ENCODE measurements around the gene NCF2. TPM values are rescaled to one million over a fixed set of nuclear protein-coding genes. Genes with fewer than 3 reads are reported as not detected.

The NCF2 gene
- total RNA-seq, 1 experiment from 2014 or later, result 0.10 TPM

DNA sequence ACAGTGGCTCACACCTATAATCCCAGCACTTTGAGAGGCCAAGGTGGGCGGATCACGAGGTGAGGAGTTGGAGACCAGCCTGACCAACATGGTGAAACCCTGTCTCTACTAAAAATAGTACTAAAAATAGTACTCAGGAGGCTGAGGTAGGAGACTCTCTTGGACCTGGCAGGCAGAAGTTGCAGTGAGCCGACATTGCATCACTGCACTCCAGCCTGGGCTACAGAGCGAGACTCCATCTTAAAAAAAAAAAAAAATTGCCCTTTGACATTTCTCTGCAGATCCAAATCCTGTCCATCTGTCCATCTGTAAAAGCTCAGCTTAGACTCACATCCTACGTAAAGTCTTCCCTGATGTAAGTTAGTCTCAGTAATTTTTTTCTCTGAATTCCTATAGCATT lies 6.2 kb upstream of the NCF2 start:
- H3K27ac ChIP-seq (ENCODE audit: low read length), result no peak overlapping the region
- in situ Hi-C loops (cut with HindIII; ENCODE audit: low pct_unique_long_range_greater_than_20kb, low sequenced_read_pairs), result no loop called here
- DNase-seq (ENCODE audit: low read depth, low spot score), result no peak
- H3K4me1 ChIP-seq (ENCODE audit: control insufficient read depth, insufficient read depth, low read length), result no peaks in the 10 kb centered on the region
- CTCF ChIA-PET, result no interaction called here
- ATAC-seq, result no peak
- intact Hi-C loops (cut with micrococcal nuclease; ENCODE audit: unreplicated experiment), result no loop called here
- H3K4me3 ChIP-seq (ENCODE audit: low read depth in 2 of 2, low read length in 2 of 2), result no peak overlapping the region
- H3K36me3 ChIP-seq (ENCODE audit: control insufficient read depth, insufficient read depth, low read length), result no peaks in the 10 kb centered on the region
- TF ChIP-seq, protein P1, sequence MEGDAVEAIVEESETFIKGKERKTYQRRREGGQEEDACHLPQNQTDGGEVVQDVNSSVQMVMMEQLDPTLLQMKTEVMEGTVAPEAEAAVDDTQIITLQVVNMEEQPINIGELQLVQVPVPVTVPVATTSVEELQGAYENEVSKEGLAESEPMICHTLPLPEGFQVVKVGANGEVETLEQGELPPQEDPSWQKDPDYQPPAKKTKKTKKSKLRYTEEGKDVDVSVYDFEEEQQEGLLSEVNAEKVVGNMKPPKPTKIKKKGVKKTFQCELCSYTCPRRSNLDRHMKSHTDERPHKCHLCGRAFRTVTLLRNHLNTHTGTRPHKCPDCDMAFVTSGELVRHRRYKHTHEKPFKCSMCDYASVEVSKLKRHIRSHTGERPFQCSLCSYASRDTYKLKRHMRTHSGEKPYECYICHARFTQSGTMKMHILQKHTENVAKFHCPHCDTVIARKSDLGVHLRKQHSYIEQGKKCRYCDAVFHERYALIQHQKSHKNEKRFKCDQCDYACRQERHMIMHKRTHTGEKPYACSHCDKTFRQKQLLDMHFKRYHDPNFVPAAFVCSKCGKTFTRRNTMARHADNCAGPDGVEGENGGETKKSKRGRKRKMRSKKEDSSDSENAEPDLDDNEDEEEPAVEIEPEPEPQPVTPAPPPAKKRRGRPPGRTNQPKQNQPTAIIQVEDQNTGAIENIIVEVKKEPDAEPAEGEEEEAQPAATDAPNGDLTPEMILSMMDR (IDR thresholded peaks at IDR 0.05), result no peak
- TF ChIP-seq SIN3A (IDR thresholded peaks at IDR 0.05; ENCODE audit: borderline replicate concordance, insufficient read depth, low read depth, low read length) (no peak), POLR2AphosphoS5 (IDR thresholded peaks at IDR 0.05; ENCODE audit: low read depth, low read length) (no peak), REST (IDR thresholded peaks at IDR 0.05; ENCODE audit: insufficient read depth in 1 of 2, low read depth in 2 of 2, low read length in 1 of 2) (no peak), TCF7L2 (IDR thresholded peaks at IDR 0.05; ENCODE audit: low read depth, low read length) (no peak)
- no peaks in the 10 kb centered on the region for H3K9me3 ChIP-seq (ENCODE audit: control insufficient read depth, insufficient read depth, low read depth, low read length)
- BruUV-seq (replicated peaks), result no TSS peak
- POLR2A ChIA-PET, result no interaction called here
- H3K27me3 ChIP-seq (ENCODE audit: control insufficient read depth, insufficient read depth, low read length), result peaks cover 12% of the 10 kb centered on the region; the same call in 1 of the 2 replicates

DNA sequence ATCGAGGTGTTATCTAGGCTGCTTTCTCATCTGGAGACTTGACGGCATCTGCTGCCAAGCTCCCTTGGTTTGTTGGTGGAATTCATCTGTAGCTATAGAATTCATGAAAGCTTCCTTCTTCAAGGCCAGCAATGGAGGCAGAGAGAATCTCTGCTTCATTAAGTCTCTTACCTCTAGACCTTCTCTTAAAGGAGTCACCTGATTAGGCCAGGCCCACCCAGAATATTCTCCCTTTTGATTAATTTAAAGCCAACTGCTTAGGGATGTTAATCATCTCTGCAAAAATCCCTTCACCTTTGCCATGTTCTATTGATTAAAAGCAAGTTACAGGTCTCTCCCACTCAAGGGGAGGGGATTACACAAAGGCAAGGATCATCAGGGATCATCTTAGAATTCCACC lies 5.3 kb upstream of the NCF2 start:
- in situ Hi-C loops (cut with HindIII; ENCODE audit: low pct_unique_long_range_greater_than_20kb, low sequenced_read_pairs), result no loop called here
- no peak for TF ChIP-seq TCF7L2 (IDR thresholded peaks at IDR 0.05; ENCODE audit: low read depth, low read length)
- CTCF ChIA-PET, result no interaction called here

DNA sequence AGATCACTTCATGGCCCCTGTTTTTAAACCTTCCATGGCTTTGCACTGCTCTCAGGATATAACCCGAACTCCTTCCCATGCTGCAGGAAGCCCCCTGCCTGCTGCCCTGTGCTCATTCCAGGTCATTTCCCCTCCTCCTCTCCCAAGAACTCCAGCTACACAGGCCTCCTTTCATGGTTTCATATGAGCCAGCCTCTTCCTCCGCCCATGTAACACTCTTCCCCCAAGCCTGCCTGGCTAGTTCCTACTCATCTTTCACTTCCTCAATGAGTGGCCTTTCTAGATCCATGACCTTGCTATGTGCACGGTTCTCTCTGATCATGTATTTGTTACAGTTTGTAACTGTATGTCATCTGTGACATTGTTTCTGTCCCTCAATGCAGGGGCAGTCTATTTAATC lies 3.1 kb upstream of the NCF2 start:
- ATAC-seq (no peak), DNase-seq (ENCODE audit: low read depth, low spot score) (no peak)
- ChIA-PET CTCF (no interaction called here), POLR2A (no interaction called here)
- Histone ChIP-seq H3K4me1 (ENCODE audit: control insufficient read depth, insufficient read depth, low read length) (no peaks in the 10 kb centered on the region), H3K4me3 (ENCODE audit: low read depth in 2 of 2, low read length in 2 of 2) (no peak overlapping the region), H3K36me3 (ENCODE audit: control insufficient read depth, insufficient read depth, low read length) (no peaks in the 10 kb centered on the region), H3K9me3 (ENCODE audit: control insufficient read depth, insufficient read depth, low read depth, low read length) (no peaks in the 10 kb centered on the region), H3K27ac (ENCODE audit: low read length) (no peak overlapping the region), H3K27me3 (ENCODE audit: control insufficient read depth, insufficient read depth, low read length) (peaks cover 12% of the 10 kb centered on the region; the same call in 1 of the 2 replicates)
- in situ Hi-C loops (cut with HindIII; ENCODE audit: low pct_unique_long_range_greater_than_20kb, low sequenced_read_pairs) (no loop called here), intact Hi-C loops (cut with micrococcal nuclease; ENCODE audit: unreplicated experiment) (no loop called here)
- BruUV-seq (replicated peaks), result no TSS peak
- TF ChIP-seq REST (IDR thresholded peaks at IDR 0.05; ENCODE audit: insufficient read depth in 1 of 2, low read depth in 2 of 2, low read length in 1 of 2) (no peak), POLR2AphosphoS5 (IDR thresholded peaks at IDR 0.05; ENCODE audit: low read depth, low read length) (no peak), SIN3A (IDR thresholded peaks at IDR 0.05; ENCODE audit: borderline replicate concordance, insufficient read depth, low read depth, low read length) (no peak), TCF7L2 (IDR thresholded peaks at IDR 0.05; ENCODE audit: low read depth, low read length) (no peak)
- TF ChIP-seq, protein P1 (IDR thresholded peaks at IDR 0.05), result no peak

More for the DNA sequence above, 5.3 kb upstream of the NCF2 start:
- Histone ChIP-seq H3K9me3 (ENCODE audit: control insufficient read depth, insufficient read depth, low read depth, low read length) (no peaks in the 10 kb centered on the region), H3K27me3 (ENCODE audit: control insufficient read depth, insufficient read depth, low read length) (peaks cover 12% of the 10 kb centered on the region; the same call in 1 of the 2 replicates), H3K4me1 (ENCODE audit: control insufficient read depth, insufficient read depth, low read length) (no peaks in the 10 kb centered on the region), H3K4me3 (ENCODE audit: low read depth in 2 of 2, low read length in 2 of 2) (no peak overlapping the region), H3K36me3 (ENCODE audit: control insufficient read depth, insufficient read depth, low read length) (no peaks in the 10 kb centered on the region), H3K27ac (ENCODE audit: low read length) (no peak overlapping the region)
- intact Hi-C loops (cut with micrococcal nuclease; ENCODE audit: unreplicated experiment), result no loop called here
- ATAC-seq (no peak), DNase-seq (ENCODE audit: low read depth, low spot score) (no peak)
- BruUV-seq (replicated peaks), result no TSS peak
- POLR2A ChIA-PET, result no interaction called here

Measured in Panc1 (cell line).